ENCODE data around the gene SLC24A3. TPM values are rescaled to one million over a fixed set of nuclear protein-coding genes. Genes with fewer than 3 reads are reported as not detected.

SLC24A3 gene
- total RNA-seq, 1 donor from 2014 or later = 0.51 TPM

DNA sequence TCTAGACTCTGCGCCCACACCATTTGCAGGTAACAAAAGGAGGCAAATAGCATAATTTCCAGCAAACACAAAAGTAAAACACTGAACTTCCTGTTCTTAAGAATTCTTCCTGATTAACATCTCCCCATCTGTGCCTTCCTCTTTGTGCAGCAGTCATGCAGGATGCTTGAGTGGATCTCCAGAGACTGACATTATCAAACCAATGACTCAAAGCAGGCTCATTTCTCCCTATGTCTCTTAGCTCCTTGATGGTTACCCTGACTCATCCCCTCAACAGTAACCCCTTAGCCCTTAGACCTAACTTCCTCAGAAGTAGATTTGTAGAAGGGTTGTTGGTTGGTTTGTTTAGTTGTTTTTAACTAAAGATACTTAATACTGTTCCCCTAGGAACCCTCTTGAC is 408.6 kb downstream of the SLC24A3 start:
- Mint-ChIP-seq H3K27ac (ENCODE audit: unreplicated experiment) (no peak overlapping the region), H3K36me3 (ENCODE audit: low read depth) (no peaks in the 10 kb centered on the region), H3K27me3 (ENCODE audit: low read depth) (peaks cover 35% of the 10 kb centered on the region), H3K4me1 (peaks cover 6% of the 10 kb centered on the region), H3K9me3 (peaks cover 3% of the 10 kb centered on the region), H3K4me3 (no peak overlapping the region)
- no peak for DNase-seq (ENCODE audit: low read depth, low spot score)
- TF ChIP-seq, protein P1, sequence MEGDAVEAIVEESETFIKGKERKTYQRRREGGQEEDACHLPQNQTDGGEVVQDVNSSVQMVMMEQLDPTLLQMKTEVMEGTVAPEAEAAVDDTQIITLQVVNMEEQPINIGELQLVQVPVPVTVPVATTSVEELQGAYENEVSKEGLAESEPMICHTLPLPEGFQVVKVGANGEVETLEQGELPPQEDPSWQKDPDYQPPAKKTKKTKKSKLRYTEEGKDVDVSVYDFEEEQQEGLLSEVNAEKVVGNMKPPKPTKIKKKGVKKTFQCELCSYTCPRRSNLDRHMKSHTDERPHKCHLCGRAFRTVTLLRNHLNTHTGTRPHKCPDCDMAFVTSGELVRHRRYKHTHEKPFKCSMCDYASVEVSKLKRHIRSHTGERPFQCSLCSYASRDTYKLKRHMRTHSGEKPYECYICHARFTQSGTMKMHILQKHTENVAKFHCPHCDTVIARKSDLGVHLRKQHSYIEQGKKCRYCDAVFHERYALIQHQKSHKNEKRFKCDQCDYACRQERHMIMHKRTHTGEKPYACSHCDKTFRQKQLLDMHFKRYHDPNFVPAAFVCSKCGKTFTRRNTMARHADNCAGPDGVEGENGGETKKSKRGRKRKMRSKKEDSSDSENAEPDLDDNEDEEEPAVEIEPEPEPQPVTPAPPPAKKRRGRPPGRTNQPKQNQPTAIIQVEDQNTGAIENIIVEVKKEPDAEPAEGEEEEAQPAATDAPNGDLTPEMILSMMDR (conservative IDR thresholded peaks at IDR 0.05) = no peak

DNA sequence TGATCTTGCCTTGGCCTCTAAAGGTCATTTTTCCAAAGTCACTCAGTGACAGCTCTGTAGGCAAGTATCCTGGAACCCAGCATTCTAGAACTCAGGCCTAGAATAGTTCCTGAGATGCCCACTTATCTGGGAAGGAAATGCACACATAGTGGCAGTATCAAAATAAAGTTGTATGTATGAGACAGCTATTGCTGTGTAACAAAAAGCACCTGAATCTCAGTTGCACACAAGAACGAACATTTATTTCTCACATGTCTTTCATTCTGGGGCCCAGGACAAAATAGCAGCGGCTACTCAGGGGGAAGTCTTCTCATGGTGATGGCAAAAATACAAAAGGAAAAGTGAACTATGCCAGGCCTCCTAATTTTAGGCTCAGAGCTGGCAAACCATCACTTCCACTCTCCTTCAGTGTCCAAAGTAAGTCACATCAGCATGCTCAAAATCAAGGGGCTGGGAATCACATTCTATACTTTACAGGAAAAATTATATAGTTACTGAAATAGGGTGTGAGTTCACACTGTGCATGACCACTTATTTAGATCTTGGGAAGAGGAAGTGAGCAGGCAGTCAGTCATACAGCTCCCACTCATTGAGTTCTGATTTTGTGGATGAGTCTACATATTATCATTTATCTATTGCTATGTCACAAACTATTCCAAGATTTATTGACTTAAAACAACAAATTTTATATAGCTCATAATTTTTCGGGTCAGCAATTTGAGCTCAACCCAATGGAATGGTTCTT is 412.0 kb downstream of the SLC24A3 start:
- no peaks in the 10 kb centered on the region for H3K36me3 Mint-ChIP-seq (ENCODE audit: low read depth)
- peaks cover 3% of the 10 kb centered on the region for H3K9me3 Mint-ChIP-seq
- H3K27ac Mint-ChIP-seq (ENCODE audit: unreplicated experiment) = no peak overlapping the region
- H3K4me1 Mint-ChIP-seq = peaks cover 6% of the 10 kb centered on the region
- no peak overlapping the region for H3K4me3 Mint-ChIP-seq
- H3K27me3 Mint-ChIP-seq (ENCODE audit: low read depth) = peaks cover 36% of the 10 kb centered on the region
- no peak for DNase-seq (ENCODE audit: low read depth, low spot score)
- TF ChIP-seq, protein P1 (conservative IDR thresholded peaks at IDR 0.05) = no peak

DNA sequence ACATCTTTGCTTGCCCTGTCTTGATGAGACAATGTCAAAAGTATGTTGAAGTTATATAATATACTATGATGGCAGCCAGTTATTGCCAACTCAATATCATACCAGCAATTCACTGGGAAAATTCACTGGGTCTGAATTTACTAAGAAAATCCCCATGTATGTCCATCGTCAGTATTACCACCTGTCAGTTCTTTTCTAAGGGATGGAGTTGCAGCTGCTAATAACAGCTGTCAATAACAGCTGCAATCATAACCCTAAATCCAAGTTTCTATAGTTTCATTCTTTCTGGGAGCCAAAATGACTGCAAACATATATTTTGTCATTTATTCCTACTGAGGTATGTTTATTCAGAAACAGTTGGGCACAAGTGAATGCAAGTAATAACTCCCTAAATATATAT is 413.0 kb downstream of the SLC24A3 start:
- TF ChIP-seq, protein P1 (conservative IDR thresholded peaks at IDR 0.05) = no peak
- DNase-seq (ENCODE audit: low read depth, low spot score) = no peak
- Mint-ChIP-seq H3K36me3 (ENCODE audit: low read depth) (no peaks in the 10 kb centered on the region), H3K4me3 (no peak overlapping the region), H3K27me3 (ENCODE audit: low read depth) (peaks cover 27% of the 10 kb centered on the region), H3K4me1 (peaks cover 3% of the 10 kb centered on the region), H3K27ac (ENCODE audit: unreplicated experiment) (no peak overlapping the region), H3K9me3 (peaks cover 3% of the 10 kb centered on the region)

DNA sequence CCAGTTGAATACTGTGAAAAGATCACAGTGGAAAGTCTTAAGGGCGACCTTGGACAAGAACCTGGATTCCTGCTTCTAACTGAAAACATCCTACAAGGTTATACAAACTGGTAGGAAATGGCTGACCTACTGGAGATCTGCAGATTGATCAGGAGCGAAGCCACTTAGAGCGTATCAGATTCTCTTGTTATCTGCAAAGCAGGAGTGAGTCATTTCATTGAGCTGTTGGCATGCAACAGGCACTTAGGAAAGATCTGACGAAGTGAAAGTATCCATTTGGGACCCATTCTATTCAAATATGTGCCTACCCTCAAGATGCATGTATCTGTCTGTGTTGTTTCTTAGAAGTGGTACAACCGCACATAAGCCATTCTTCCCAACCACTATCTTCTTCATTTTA is 414.5 kb downstream of the SLC24A3 start:
- TF ChIP-seq, protein P1 (conservative IDR thresholded peaks at IDR 0.05) = no peak
- Mint-ChIP-seq H3K36me3 (ENCODE audit: low read depth) (no peaks in the 10 kb centered on the region), H3K27me3 (ENCODE audit: low read depth) (peaks cover 13% of the 10 kb centered on the region), H3K4me1 (no peaks in the 10 kb centered on the region), H3K4me3 (no peak overlapping the region), H3K27ac (ENCODE audit: unreplicated experiment) (no peak overlapping the region), H3K9me3 (peaks cover 3% of the 10 kb centered on the region)
- DNase-seq (ENCODE audit: low read depth, low spot score) = no peak

DNA sequence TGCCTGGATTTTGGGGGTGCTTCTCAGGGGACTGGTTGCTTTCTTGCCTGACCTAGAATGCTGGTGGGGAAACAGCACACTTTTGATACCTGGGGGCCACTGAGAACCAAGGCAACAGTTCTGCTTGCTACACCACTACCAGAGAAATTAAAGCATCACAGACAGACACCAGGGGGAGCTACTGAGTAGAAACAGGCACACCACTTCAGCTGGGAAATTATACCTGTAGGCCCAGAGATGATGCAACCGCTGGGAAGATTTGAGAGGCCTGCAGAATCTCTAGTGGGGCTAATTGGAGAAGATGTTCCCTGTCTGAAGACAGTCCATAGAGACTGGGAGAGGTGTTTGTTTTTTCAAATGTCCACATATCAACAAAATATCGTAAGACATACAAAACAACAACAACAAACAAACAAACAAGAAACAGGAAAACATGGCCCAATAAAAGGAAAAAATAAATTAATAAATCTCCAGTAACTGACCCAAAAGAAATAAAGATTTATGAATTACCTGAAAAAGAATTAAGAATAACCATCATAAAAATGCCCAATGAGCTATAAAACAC is 416.2 kb downstream of the SLC24A3 start:
- Mint-ChIP-seq H3K4me3 (no peak overlapping the region), H3K4me1 (no peaks in the 10 kb centered on the region), H3K9me3 (peaks cover 3% of the 10 kb centered on the region), H3K27ac (ENCODE audit: unreplicated experiment) (no peak overlapping the region), H3K27me3 (ENCODE audit: low read depth) (peaks cover 8% of the 10 kb centered on the region), H3K36me3 (ENCODE audit: low read depth) (no peaks in the 10 kb centered on the region)
- DNase-seq (ENCODE audit: low read depth, low spot score) = peak; percentile 74
- TF ChIP-seq, protein P1 (conservative IDR thresholded peaks at IDR 0.05) = peak; percentile 78
